ENCODE measurements around the gene GSTA1.
"Not testable (repeated sequence)": the region's sequence is repeated elsewhere in the genome, so short reads cannot be mapped to it uniquely, and the experiment has no call there.

Gene GSTA1

GRCh38 chr6:52809777-52810176, 6.2 kb upstream of the GSTA1 start:
- DNase-seq: not testable (repeated sequence)

DNA sequence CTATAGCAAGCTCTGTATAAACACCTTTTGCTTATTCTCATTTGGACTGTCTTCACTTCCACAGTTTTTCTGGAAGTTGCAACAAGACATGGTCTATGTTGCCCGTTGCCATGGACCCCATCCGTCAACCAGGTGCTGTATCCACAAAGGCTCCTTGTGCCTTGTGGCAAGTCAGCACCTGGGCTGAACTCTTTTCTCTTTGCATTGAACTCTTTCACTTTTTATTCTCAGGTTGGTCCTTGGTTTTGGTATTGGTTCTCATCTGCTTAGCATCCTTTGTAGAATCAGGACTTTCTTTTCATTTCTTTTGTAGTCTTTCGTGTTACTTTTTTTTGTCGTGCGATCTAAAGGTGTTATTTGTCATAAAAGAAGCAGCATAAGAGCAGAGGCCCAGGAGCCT, 5.0 kb upstream of the GSTA1 start:
- no peak for DNase-seq

DNA sequence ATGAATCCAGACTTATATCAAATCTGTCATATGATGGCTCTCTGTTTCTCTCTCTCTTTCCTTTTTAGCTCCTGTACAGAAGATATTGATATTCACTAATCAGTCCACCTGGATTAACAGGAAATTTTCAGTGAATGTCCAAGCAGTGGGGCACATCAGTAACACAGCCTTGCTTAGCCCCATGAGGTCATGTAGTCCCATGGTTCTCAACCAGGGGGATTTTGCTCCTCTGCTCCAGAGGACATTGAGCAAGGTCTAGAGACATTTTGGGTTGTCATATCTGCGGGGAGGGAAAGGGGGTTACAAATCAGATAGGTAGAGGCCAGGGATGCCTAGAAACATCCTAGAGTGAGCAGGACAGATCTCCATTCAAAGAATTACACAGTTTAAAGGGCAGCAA, 810 bp downstream of the GSTA1 start:
- no peak for DNase-seq

GRCh38 chr6:52801188-52801841, 2.3 kb downstream of the GSTA1 start:
- no peak for DNase-seq

GRCh38 chr6:52799272-52799671, 4.3 kb downstream of the GSTA1 start:
- DNase-seq: peak in 1 of 58 donors; percentile 7

DNA sequence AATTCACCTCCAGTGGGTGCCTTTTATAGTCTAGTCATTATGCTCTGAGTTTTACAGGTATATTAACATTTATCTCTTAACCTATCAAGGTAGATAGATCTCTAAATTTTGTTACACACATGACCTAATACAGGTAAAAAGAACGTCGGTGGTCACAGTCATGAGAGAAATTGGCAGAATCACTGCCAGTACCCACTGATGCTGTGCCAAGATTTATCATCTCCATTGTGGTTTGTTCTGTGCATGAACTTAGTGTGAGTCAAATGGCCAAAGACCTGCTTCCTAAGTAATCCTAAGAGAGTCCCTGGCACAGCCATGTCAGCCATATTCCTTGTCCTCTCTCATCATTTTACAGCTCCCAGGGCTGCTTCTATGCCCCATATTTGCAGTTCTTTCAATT, 9.2 kb downstream of the GSTA1 start:
- DNase-seq: not testable (repeated sequence)

- no peak for DNase-seq
These were observed 12.8 kb downstream of the GSTA1 start for GRCh38 chr6:52790861-52791260.

GRCh38 chr6:52789658-52790057, 14.0 kb downstream of the GSTA1 start:
- not testable (repeated sequence) for DNase-seq

- no peak for DNase-seq
These were observed 15.1 kb downstream of the GSTA1 start for GRCh38 chr6:52788478-52788877.

GRCh38 chr6:52787917-52788316, 15.7 kb downstream of the GSTA1 start:
- DNase-seq: no peak

GRCh38 chr6:52786249-52786956, 17.2 kb downstream of the GSTA1 start:
- DNase-seq: no peak

- not testable (repeated sequence) for DNase-seq
These were observed 20.8 kb downstream of the GSTA1 start for GRCh38 chr6:52782696-52783274.

- DNase-seq: not testable (repeated sequence)
These were observed 21.4 kb downstream of the GSTA1 start for GRCh38 chr6:52782209-52782608.

DNA sequence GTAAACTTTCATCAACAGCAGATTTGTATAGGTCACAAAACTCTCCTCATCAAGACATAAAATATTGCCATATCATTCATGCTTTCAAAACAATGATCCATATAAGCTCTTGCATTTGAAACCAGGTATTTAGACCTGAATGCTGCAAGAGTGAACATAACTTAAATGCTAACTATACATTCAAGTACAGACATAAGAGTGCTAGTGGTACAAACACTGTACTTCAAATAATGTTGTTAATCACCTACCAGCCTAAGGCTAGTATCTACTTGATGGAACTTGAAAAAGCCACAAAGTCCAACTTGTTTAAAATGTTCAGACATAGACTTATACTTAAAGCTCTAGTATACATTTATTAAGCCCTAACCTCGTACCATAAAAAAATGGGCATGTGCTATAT, 24.4 kb downstream of the GSTA1 start:
- no peak for DNase-seq

DNA sequence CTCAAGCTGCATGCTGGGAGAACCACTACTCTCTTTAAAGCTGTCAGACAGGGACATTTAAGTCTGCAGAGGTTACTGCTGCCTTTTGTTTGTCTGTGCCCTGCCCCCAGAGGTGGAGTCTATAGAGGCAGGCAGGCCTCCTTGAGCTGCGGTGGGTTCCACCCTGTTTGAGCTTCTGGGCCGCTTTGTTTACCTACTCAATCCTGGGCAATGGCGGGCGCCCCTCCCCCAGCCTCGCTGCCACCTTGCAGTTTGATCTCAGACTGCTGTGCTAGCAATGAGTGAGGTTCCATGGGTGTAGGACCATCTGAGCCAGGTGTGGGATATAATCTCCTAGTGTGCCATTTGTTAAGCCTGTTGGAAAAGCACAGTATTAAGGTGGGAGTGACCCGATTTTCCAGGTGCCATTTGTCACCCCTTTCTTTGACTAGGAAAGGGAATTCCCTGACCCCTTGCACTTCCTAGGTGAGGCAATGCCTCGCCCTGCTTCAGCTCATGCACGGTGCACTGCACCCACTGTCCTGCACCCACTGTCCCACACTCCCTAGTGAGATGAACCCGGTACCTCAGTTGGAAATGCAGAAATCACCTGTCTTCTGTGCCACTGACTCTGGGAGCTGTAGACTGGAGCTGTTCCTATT, 26.8 kb downstream of the GSTA1 start:
- not testable (repeated sequence) for DNase-seq

GRCh38 chr6:52769399-52769798, 34.2 kb downstream of the GSTA1 start:
- DNase-seq: not testable (repeated sequence)

- not testable (repeated sequence) for DNase-seq
These were observed 36.0 kb downstream of the GSTA1 start for GRCh38 chr6:52767658-52768057.

DNA sequence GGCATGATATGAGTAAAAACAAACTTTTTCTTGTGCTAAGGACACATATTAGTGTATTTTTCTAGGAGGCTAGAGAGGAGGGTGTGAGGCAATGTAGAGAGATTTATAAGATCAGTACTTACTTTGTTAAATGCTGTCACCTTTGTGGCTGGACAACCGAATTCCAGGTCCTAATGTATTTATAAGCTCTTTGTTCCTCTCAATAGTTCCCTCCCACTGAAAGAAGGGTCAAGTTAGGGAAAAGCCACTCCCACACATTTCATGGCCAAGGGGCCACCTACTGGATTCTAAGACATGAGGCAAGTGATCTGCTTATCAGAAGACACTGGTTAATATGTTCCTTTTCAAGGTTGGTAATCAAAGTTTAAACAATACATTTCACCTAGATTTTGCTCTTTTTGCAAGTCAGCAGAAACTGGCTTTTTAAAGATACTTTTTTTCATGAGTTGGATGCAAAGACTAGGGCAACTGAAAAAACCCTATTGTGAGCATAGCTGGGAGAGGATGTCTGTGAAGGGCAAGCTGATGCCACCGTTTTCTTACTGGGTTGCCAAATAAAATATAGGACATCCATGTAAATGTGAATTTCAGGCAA, 40.2 kb downstream of the GSTA1 start, which contains the start of gene GSTA2:
TSS of gene GSTA2 (minus strand) at position 154 of the 595 bp plus-strand sequence. CDS start 5,528 bp downstream, outside the sequence.
- not testable (repeated sequence) for DNase-seq

GRCh38 chr6:52761673-52762491, 41.7 kb downstream of the GSTA1 start:
- not testable (repeated sequence) for DNase-seq

DNA sequence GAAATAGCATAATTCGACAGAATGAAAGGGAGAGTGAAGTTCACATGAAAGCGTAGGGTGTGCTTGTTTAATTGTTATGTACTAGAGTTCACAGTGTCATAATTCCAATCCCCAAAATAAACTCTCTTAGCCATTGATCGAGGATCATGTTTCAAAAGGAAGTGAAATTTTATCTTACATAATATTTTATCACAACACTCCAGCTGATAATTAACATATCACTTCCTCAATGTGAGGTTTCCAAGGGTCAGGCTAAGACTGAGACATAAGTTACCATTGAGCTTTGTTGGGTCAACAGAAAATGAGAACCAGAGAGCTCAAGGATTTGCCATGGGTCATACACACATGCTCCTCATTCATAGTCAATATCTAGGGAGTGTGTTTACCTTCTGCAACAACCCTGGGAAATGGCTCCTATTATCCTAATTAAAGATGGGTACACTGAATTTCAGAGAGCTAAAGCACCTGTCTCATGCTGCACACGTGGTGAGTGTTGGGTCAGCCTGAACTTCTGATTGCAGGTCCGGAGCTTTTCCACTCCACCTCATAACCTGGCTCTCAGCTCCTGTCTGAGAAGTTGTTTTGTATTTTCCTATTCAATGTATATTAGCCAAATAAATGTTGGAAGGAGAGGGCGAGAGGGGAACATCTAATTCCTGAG, 43.4 kb downstream of the GSTA1 start:
- no peak for DNase-seq

Measured in anterior cingulate cortex (tissue), 58 donors.